Smooth muscle cell of the brain vasculature (primary cell): ENCODE results near the gene RBM47.

Source experiments
- DNase-seq: peaks from one replicate; pipeline ENCODE4 v3.0.0-alpha.2; 2012; ENCODE audit warnings: low read depth, low spot score

The RBM47 gene

GRCh38 chr4:40492691-40493090 is 137.0 kb downstream of the RBM47 start:
- DNase-seq: no peak

DNA sequence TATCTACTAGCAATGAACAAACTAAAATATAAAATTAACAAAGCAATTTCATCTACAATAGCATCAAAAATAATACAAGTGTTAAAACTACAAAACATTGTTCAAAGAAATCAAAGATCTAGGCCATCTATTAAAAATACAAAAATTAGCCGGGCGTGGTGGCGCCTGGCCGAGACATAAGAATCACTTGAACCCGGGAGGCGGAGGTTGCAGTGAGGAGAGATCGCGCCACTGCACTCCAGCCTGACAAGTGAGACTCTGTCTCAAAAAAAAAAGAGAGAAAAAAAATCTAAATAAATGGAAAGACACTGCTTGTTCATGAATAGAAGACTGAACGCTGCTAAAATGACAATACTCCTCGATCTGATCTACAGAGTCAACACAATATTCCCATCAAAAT is 139.2 kb downstream of the RBM47 start:
- no peak for DNase-seq

- no peak for DNase-seq
Measured at GRCh38 chr4:40489961-40490360, 139.7 kb downstream of the RBM47 start.

DNA sequence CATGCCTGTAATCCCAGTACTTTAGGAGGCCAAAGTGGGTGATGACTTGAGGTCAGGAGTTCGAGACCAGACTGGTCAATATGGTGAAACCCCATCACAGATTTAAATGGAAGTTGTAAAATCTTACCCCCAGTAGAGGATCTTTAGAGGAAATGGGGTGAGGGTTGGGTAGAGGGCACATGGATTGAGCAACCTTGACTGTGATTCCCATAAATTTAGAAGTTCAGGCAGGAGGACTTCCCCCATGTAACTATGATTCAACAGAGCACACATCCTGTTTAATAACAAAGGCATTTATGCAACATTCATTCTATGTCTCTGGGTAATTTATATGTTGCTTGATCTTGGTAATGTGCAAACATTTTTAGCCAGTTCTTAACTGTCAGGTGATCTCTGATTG is 143.1 kb downstream of the RBM47 start:
- no peak for DNase-seq

DNA sequence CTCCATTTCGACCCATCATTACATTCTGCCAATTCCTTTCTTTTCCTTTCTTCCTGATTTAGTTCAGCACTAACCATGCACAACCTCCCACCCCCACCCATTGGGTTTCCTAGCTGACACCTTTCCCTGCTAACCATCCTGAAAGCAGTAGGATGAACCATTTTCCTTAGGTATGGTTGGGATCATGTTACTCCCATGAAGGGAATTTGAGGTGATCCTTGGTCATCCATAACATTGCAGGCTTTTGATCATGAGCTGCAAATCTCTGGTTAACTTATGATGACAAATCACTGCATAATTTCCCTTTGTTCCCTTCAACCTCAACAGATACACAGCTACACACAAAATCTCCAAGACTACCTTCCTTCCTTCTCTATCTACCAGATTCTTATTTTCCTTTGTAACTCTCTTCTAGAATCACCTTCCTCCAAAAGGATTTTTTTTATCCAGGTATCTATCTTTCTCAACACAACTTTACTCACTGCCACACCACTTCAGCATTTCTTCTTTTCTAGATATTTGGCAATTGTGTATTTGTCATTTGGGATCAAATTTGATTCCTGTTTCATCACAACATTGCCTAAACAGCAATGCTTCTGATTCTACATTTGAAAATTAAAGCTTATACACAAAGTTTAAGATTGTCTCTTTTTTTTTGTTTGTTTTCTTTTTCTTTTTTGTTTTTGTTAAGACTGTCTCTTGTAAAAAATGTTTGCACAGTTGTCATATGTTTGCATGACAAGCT is 145.1 kb downstream of the RBM47 start:
- no peak for DNase-seq

DNA sequence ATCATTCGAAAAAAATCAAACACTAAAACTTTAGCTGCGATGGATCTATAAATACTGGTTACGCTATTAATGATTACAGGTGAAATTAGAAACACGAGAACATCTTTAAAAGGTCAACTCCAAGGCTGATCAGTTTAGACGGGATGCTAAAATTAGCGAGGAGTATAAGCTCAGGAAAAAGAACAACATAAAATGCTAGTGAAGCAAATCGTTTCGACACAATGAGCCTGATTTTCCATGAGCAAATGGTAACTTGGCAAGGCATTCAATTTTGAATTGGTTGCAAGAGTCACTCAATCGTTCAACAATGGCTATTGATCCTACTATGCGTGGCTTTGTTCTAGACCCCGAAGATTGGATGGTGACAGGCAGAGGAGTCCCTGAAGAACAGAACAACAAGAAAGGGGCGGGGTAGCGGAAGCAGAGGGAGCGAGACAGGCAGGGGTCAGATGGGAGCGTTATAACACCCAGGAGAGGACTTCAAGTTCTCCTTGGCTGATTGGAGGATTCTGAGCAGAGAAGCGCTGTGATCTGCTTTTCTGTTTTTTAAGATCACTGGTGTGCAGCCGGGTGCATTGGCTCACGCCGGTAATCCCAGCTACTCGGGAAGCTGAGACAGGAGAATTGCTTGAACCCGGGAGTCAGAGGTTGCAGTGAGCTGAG is 146.5 kb downstream of the RBM47 start:
- no peak for DNase-seq

- DNase-seq: no peak
Measured at GRCh38 chr4:40481977-40482376, 147.7 kb downstream of the RBM47 start.

DNA sequence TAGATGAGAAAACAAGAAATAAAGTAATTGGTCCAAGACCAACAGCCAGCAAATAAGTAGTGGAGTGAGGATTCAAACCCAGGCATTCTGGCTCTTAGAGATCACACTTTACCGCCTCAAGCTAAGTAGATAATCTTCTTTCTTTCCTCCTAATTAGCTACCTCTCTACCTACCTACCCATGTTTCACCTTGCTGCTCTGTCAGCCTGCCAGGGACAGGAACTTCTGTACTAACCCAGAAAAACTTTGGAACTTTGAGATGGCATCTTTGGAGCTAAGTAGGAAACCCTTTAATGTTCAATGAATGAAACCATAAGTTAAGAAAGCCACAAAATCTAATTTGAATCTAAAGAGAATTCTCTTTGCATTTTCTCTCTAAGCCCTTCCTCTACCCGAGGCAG is 149.4 kb downstream of the RBM47 start:
- no peak for DNase-seq

DNA sequence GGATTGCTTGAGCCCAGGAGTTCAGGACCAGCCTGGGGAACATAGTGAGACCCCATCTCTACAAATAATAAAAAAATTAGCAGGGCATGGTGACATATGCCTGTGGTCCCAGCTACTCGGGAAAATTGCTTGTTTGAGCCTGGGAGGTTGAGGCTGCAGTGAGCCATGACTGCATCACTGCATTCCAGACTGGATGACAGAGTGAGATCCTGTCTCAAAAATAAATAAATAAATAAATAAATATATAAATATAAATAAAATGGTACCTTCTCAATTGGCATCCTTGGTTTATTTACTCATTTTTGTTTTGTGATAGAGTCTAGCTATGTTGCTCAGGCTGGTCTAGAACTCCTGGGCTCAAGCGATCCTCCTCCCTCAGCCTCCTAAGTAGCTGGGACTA is 150.3 kb downstream of the RBM47 start:
- no peak for DNase-seq

GRCh38 chr4:40475609-40476008 is 154.1 kb downstream of the RBM47 start:
- DNase-seq: no peak

GRCh38 chr4:40473578-40474388 is 155.9 kb downstream of the RBM47 start:
- no peak for DNase-seq

DNA sequence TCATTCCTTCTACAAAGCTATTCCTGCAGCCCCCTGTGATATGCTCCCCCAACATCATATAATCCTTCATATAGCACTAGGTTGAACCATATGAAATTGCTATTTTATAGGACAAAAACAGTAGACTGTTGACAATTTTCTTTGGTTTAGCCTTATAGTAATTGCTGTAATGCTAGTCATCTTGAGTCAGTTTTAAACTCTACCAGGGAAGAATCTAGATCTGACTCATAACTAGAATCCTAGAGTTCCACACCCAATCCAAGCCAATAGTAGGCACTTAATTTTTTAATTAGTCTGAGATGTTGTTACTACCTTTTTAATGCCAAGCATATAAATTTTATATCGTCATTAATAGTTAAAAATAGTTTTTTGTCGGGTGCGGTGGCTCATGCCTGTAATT is 157.7 kb downstream of the RBM47 start:
- no peak for DNase-seq

GRCh38 chr4:40466789-40467188 is 162.9 kb downstream of the RBM47 start:
- DNase-seq: no peak

- DNase-seq: no peak
Measured at GRCh38 chr4:40462326-40462725, 167.3 kb downstream of the RBM47 start.

DNA sequence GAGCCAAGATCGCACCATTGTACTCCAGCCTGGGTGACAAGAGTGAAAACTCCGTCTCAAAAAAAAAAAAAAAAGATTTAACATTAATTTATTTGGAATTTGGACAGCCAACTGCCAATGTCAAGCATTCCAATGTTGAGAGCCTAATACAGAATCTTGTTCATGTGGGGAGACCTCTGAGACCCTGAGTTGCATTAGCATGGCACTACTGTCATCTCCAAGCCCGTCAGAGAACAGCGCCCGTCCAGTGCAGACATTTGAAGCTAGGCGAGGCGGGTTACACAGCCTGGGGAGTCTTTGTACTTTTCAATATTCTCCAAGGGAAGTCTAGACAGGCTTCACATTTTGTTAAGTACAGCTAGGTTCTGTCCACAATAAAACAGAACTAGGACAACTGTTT is 167.8 kb downstream of the RBM47 start:
- DNase-seq: no peak

DNA sequence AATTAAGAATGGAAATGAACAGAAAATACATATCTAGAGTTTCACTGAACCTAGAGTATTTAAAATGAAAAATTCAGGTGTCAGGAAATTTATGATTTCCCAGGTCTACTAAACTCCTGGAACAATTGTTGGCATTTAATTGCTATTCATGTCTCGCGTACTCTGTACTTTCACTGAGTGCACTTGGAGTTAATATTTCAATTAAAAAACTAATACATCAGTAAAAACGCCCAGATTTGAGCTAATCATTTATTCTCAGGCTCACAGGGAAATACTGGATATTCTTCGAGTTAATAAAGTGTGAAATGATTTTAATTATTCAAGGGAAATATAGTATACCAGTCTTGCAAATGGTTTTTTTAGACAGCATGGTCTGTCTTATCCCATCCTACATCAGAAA is 168.6 kb downstream of the RBM47 start:
- DNase-seq: no peak

DNA sequence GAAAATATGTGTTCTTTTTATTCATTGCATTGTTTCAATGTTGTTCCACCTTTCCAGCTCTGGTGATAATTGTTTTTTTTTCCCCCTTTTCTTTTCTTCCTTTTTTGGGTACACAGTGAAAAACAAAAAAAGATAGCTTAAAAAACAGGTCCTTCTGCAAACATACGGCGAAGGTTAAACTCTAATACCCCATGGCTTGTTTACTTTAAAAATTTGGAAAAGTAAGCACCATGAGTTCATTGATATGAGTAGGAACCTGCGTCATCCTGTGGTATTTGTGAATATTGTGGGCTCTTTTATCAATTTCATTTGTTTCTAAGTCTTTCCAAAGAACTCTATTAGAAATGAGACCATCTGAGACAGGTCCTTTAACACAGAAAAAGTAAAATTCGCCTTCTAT is 171.0 kb downstream of the RBM47 start:
- no peak for DNase-seq

- no peak for DNase-seq
Measured at GRCh38 chr4:40458109-40458508, 171.6 kb downstream of the RBM47 start.

DNA sequence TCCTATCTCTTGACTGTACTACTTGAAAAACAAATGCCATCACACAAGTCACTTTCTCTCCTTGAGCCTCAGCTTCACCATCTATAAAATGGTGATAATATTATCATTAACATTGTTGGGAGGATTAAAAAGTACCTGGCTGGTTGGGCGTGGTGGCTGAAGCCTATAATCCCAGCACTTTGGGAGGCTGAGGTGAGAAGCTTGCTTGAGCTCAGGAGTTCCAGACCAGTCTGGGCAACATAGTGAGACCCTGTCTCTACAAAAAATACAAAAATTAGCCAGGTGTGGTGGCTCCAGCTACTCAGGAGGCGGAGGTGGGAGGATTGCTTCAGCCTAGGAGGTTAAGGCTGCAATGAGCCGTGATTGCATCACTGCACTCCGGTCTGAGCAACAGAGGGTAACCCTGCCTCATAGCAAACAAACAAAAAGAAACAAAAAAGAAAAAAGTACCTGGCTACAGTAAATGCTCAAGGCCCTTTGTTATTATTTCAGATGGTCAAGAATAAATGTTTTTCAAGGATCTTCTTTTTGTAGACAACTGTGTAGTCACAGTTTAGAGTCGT is 174.2 kb downstream of the RBM47 start:
- no peak for DNase-seq

GRCh38 chr4:40454816-40455215 is 174.8 kb downstream of the RBM47 start:
- DNase-seq: no peak

DNA sequence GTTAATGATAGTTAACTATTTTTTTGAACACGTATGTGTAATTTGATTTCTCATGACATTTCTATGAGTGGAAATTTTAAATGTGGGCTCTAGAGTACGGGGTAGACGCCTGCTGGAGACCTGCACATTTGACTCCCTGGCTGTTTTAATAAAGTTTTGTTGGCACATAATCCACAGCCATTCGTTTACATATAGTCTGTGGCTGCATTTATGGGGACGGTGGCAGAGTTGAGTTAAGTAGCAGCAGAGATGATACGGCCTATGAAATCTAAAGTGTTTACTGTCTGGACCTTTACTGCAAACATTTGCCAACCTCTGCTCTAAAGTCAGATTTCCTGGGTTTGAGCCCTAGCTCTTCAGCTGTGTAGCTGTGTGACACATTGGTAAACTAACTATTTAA is 175.8 kb downstream of the RBM47 start:
- DNase-seq: no peak

DNA sequence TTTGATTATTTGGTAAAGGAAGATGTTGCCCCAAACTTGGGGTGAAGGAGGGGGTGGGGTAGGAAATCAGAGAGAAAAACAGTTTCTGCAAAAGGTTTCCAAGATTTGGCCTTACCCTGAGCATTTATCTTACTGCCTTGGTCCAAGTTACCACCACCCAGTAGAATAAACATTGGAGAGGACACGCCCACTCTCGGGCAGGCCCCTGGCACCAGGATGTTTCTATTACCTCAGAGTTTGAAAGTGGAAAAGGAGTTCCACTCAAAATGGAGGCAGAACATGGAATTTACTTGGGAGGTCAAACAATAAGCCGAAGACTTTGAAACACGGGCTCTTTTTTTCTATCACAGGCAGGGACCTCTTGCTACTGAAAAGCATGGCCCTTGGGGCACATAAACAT is 180.8 kb downstream of the RBM47 start:
- no peak for DNase-seq
